Astrocyte of the spinal cord (primary cell): ENCODE data around the gene UMODL1.

Experiments used
- DNase-seq: peaks from one replicate; pipeline ENCODE4 v3.0.0; 2011; ENCODE audit warnings: low read depth, low spot score
- H3K4me3 ChIP-seq: 2 replicates; pipeline ENCODE4 v1.5.1; 2011; ENCODE audit warnings: low read depth, mild to moderate bottlenecking, low read length, moderate library complexity
- CTCF ChIP-seq: IDR thresholded peaks from 2 replicates; pipeline ENCODE4 v1.5.1; 2012; ENCODE audit warnings: low read depth, mild to moderate bottlenecking, low read length, inconsistent platforms
- in situ Hi-C: cut with HindIII; loops from 2 replicates; pipeline ENCODE4 v1.10.0; 2017; ENCODE audit warnings: low sequenced_read_pairs

The UMODL1 gene

GRCh38 chr21:42089093-42089631 lies 18.0 kb downstream of the UMODL1 start:
- no peak for DNase-seq
- H3K4me3 ChIP-seq, result no peak overlapping the region
- in situ Hi-C loops, result no loop called here
- no peak for TF ChIP-seq CTCF

- in situ Hi-C loops, result no loop called here
- no peak overlapping the region for H3K4me3 ChIP-seq
- no peak for DNase-seq
- no peak for TF ChIP-seq CTCF
Measured at GRCh38 chr21:42089665-42090310, 18.7 kb downstream of the UMODL1 start.

- in situ Hi-C loops, result no loop called here
- H3K4me3 ChIP-seq, result no peak overlapping the region
- no peak for DNase-seq
- TF ChIP-seq CTCF, result no peak
Measured at GRCh38 chr21:42091899-42092508, 20.9 kb downstream of the UMODL1 start.

GRCh38 chr21:42092771-42093170 lies 21.7 kb downstream of the UMODL1 start:
- DNase-seq, result no peak
- in situ Hi-C loops, result no loop called here
- H3K4me3 ChIP-seq, result no peak overlapping the region
- no peak for TF ChIP-seq CTCF

- DNase-seq, result peak; percentile 28
- H3K4me3 ChIP-seq, result no peak overlapping the region
- in situ Hi-C loops, result no loop called here
- TF ChIP-seq CTCF, result no peak
Measured at GRCh38 chr21:42093186-42093585, 22.1 kb downstream of the UMODL1 start.

GRCh38 chr21:42093991-42094421 lies 22.9 kb downstream of the UMODL1 start:
- DNase-seq, result peak; percentile 96
- H3K4me3 ChIP-seq, result no peak overlapping the region
- in situ Hi-C loops, result no loop called here
- TF ChIP-seq CTCF, result no peak
